Activated naive CD4-positive, alpha-beta T cell treated with anti-CD3 and anti-CD28 coated beads, Interleukin-2, amount 50 U/mL, for 24 hours (primary cell): ENCODE results near the gene PRKAR2A.
A peak's percentile ranks its signal among the peaks of the same experiment; 100 is the strongest.
"Not testable (repeated sequence)": the region's sequence is repeated elsewhere in the genome, so short reads cannot be mapped to it uniquely, and the experiment has no call there.

ENCODE experiments used
- H3K27ac Mint-ChIP-seq: one replicate; pipeline ENCODE4 v1.8.0; 2021; ENCODE audit warnings: mild to moderate bottlenecking, mixed read lengths
- H3K27me3 Mint-ChIP-seq: one replicate; pipeline ENCODE4 v1.8.0; 2021; ENCODE audit warnings: mixed read lengths
- H3K36me3 Mint-ChIP-seq: one replicate; pipeline ENCODE4 v1.8.0; 2021; ENCODE audit warnings: mixed read lengths
- H3K4me1 Mint-ChIP-seq: one replicate; pipeline ENCODE4 v1.8.0; 2021; ENCODE audit warnings: mixed read lengths
- H3K4me3 Mint-ChIP-seq: one replicate; pipeline ENCODE4 v1.8.0; 2021; ENCODE audit warnings: mild to moderate bottlenecking, mixed read lengths
- H3K9me3 Mint-ChIP-seq: one replicate; pipeline ENCODE4 v1.8.0; 2021; ENCODE audit warnings: mixed read lengths

PRKAR2A gene

DNA sequence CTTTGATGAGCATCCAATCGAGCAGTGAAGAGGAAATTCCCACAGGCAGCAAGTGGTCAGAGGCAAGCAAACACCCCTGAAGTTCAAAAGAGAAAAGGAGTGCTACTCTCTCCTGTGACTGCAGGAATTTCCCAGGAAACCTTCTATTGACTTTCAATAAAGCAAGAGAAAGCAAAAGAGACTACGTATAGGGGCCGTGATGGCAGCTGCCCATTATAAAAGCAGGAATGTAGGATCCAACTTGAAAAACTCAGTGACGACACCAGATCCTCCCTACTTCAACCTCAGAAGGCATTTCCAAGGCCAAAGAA, 77.5 kb downstream of the PRKAR2A start:
- Mint-ChIP-seq H3K4me1 (no peaks in the 10 kb centered on the region), H3K27me3 (no peaks in the 10 kb centered on the region), H3K27ac (no peak overlapping the region), H3K4me3 (no peak overlapping the region), H3K36me3 (peaks cover 12% of the 10 kb centered on the region), H3K9me3 (no peaks in the 10 kb centered on the region)

DNA sequence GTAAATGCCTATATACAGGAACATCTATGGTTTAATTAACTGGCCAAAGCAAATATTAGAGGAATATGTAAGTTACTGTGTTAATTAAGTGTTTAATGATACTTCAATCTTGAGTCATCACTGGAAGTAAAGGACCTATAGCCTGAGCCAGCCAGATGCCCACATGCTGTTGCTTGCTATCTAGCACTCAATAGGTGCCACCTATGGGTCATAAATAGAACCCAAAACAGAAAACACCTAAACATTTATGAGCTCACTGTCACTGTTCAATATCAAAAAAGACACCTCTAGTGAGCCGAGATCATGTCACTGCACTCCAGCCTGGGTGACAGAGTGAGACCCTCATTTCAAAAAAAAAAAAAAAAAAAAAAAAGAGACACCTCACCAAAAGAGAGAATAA, 82.3 kb downstream of the PRKAR2A start:
- Mint-ChIP-seq H3K4me3 (no peak overlapping the region), H3K36me3 (peaks cover 12% of the 10 kb centered on the region), H3K4me1 (no peaks in the 10 kb centered on the region), H3K9me3 (no peaks in the 10 kb centered on the region), H3K27ac (peak overlapping the region; percentile 31), H3K27me3 (no peaks in the 10 kb centered on the region)

DNA sequence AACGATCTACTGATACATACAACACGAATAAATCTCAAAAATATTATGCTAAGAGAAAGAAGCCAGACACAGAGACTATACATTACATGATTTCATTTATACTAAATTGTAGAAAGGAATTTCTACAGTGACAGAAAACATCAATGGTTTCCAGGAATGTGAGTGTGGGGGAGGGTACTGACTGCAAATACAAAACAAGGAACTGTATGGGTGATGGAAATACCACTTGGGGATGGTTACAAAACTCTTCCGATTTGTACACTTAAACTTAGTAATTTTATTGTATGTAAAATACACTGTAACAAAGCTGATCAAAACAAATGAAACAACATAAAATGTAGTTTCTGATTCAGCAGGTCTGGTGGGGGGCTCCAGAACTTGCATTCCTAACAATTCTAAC, 84.9 kb downstream of the PRKAR2A start:
- no peak overlapping the region for H3K27ac Mint-ChIP-seq
- H3K4me3 Mint-ChIP-seq, result no peak overlapping the region
- no peaks in the 10 kb centered on the region for H3K4me1 Mint-ChIP-seq
- peaks cover 16% of the 10 kb centered on the region for H3K36me3 Mint-ChIP-seq
- H3K9me3 Mint-ChIP-seq, result no peaks in the 10 kb centered on the region
- no peaks in the 10 kb centered on the region for H3K27me3 Mint-ChIP-seq

DNA sequence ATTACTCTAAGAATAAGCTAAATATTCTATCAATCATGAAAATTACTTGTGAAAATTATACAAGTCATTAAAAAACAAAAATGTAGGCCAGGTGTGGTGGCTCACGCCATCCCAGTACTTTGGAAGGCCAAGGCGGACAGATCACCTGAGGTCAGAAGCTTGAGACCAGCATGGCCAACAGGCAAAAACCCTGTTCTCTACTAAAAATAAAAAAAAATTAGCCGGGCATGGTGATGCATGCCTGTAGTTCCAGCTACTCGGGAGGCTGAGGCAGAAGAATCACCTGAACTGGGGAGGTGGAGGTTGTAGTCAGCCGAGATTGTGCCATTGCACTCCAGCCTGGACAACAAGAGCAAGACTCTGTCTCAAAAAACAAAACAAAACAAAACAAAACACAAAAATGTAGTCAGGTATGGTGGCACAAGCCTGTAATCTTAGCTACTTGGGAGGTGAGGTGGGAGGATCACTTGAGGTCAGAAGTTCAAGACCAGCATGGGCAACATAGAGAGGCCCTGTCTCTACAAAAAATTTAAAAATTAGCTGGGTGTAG, 87.6 kb downstream of the PRKAR2A start:
- H3K36me3 Mint-ChIP-seq, result peaks cover 14% of the 10 kb centered on the region
- H3K9me3 Mint-ChIP-seq, H3K4me3 Mint-ChIP-seq, H3K27ac Mint-ChIP-seq, H3K4me1 Mint-ChIP-seq, H3K27me3 Mint-ChIP-seq: not testable (repeated sequence)

DNA sequence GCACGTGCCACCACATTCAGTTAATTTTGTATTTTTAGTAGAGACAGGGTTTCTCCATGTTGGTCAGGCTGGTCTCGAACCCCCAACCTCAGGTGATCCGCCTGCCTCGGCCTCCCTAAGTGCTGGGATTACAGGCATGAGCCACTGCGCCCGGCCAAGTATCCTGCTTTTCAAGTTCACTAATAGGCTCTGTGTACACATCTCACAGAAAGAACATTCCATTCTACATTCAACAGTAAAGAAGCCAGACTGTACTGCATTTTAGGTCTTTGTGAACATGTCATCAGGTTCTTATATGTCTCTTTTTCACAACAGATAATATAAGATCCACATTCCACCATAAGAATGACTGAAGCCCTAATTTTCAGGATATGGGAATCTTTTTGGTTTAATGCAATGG, 88.1 kb downstream of the PRKAR2A start:
- H3K4me1 Mint-ChIP-seq, H3K4me3 Mint-ChIP-seq, H3K27me3 Mint-ChIP-seq, H3K9me3 Mint-ChIP-seq, H3K27ac Mint-ChIP-seq: not testable (repeated sequence)
- peaks cover 11% of the 10 kb centered on the region for H3K36me3 Mint-ChIP-seq

DNA sequence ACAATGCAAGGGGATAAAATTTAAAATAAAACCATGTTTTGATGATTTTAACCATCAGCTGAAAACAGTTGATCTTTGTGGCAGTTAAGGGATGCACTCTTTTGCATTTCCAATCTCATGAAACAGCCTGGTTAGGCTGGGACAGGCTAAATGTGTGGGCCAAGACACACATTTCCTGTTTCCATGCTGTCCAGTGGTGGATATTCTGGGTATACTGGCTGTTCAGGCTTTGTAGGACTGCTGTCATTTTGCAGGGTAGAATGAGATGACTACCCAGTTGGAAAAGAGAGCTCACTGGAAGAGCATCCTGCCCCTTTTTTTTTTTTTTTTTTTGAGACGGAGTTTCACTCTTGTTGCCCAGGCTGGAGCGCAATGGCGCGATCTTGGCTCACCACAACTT, 88.6 kb downstream of the PRKAR2A start:
- Mint-ChIP-seq H3K4me1 (no peaks in the 10 kb centered on the region), H3K4me3 (no peak overlapping the region), H3K27me3 (no peaks in the 10 kb centered on the region), H3K9me3 (no peaks in the 10 kb centered on the region), H3K36me3 (peaks cover 9% of the 10 kb centered on the region), H3K27ac (no peak overlapping the region)

DNA sequence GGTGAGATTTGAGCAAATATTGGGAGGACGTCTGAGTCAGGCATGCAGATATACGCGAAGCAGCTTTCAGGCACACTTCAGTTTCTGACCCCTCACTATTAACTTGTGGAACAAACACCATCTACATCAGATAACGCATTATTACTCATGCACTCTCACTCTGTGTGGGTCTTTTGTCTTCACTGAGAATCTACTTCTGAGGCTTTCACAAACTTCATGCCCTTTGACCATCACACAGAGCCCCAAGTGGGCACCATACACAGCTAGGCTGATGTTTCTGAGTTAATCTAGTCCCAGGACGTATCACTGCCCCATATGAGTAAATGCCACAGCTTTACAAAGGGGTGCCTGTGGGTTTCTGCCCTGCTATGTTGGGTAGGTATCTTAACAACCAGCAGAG, 91.0 kb downstream of the PRKAR2A start:
- Mint-ChIP-seq H3K27me3 (no peaks in the 10 kb centered on the region), H3K9me3 (no peaks in the 10 kb centered on the region), H3K36me3 (peaks cover 11% of the 10 kb centered on the region), H3K4me1 (no peaks in the 10 kb centered on the region), H3K4me3 (no peak overlapping the region), H3K27ac (no peak overlapping the region)

DNA sequence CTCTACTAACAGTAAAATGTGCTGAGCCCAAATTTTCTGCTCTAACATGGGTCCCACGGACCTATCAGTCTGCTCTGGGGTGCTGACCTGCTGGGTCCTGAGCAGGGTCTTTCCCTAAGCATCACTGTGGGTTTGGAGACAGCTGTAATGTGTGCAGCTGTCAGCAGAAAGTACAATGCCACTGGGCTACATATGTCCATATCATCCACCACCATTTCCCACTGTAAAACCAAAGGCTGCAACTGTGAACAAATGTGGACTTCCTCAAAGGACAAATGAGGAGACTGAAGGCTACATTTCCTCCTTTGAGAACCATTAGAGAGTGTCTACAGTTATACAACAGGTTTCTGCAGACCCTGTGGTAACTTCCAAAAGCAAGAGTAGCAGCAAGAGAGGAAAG, 96.8 kb downstream of the PRKAR2A start:
- H3K27me3 Mint-ChIP-seq, result no peaks in the 10 kb centered on the region
- H3K9me3 Mint-ChIP-seq, result no peaks in the 10 kb centered on the region
- H3K27ac Mint-ChIP-seq, result no peak overlapping the region
- peaks cover 7% of the 10 kb centered on the region for H3K36me3 Mint-ChIP-seq
- H3K4me3 Mint-ChIP-seq, result no peak overlapping the region
- H3K4me1 Mint-ChIP-seq, result no peaks in the 10 kb centered on the region

DNA sequence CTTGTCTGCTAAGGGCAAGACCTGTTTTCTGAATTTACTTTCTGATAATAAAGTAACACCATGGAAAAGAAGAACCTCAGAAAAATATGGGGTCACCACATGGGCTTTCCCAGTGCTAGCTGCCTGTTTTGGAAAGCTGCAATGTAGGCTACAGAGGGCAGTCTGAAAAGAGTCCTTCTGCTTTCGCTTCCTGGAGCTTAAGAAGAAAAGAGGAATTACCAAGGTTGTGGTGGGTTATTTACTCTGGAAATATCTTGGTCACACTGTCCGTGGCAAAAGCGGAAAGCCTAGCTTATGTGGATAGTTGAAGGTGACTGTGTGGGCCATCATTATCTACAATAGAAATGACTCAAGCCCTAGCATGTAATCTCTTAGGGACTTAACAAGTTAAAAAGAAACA, 98.9 kb downstream of the PRKAR2A start:
- Mint-ChIP-seq H3K36me3 (peaks cover 8% of the 10 kb centered on the region), H3K27ac (no peak overlapping the region), H3K27me3 (no peaks in the 10 kb centered on the region), H3K4me1 (no peaks in the 10 kb centered on the region), H3K4me3 (no peak overlapping the region), H3K9me3 (no peaks in the 10 kb centered on the region)

DNA sequence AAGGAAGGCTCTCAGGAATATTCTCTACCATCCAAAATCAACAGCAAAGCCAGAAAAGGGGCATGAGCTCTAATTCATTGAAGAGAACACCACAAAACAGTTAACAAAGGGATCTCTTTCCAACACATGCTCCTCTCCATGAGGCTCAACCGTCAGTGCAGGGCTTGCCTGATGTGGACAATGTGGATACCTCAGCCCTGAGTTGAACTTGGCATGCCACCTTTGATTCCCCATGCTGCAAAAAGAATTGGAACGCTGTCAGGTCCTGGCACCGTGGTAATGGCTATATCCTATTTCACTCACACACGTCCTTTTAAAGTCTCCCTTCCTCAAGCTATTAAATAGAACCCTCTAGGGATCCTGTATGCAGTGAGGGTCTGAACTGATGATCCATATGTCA, 100.0 kb downstream of the PRKAR2A start:
- H3K9me3 Mint-ChIP-seq, result no peaks in the 10 kb centered on the region
- H3K36me3 Mint-ChIP-seq, result peaks cover 6% of the 10 kb centered on the region
- no peak overlapping the region for H3K4me3 Mint-ChIP-seq
- H3K4me1 Mint-ChIP-seq, result no peaks in the 10 kb centered on the region
- H3K27me3 Mint-ChIP-seq, result no peaks in the 10 kb centered on the region
- H3K27ac Mint-ChIP-seq, result no peak overlapping the region

DNA sequence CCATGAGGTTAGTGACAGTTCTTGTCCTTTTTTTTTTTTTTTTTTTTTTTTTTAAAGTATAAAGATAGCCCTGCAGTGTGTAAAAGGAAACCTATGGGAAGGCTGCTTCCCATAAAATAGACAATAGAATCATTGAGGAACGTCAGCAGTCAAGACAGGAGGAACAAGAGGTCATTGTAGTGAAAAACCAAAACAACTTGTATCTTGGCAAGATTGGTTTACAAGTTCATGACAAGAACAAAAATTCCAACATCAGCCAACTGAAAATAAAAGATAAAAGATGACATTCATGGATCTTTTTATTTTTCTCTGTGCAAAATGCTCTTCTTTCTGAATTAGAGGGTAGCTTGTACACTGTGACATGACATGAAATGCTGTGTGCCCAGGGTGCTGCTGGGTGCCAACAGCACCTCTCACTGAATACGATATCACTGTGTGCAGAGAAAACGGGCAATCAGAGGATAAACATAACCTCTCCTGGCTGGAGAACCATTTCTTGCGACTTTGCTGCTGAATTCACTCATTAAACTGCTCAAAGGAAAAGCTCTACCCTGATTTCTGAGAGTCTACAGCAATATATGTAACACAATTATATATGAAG, 100.6 kb downstream of the PRKAR2A start:
- H3K27me3 Mint-ChIP-seq, result no peaks in the 10 kb centered on the region
- H3K4me3 Mint-ChIP-seq, result no peak overlapping the region
- no peaks in the 10 kb centered on the region for H3K9me3 Mint-ChIP-seq
- peaks cover 6% of the 10 kb centered on the region for H3K36me3 Mint-ChIP-seq
- no peak overlapping the region for H3K27ac Mint-ChIP-seq
- H3K4me1 Mint-ChIP-seq, result no peaks in the 10 kb centered on the region

DNA sequence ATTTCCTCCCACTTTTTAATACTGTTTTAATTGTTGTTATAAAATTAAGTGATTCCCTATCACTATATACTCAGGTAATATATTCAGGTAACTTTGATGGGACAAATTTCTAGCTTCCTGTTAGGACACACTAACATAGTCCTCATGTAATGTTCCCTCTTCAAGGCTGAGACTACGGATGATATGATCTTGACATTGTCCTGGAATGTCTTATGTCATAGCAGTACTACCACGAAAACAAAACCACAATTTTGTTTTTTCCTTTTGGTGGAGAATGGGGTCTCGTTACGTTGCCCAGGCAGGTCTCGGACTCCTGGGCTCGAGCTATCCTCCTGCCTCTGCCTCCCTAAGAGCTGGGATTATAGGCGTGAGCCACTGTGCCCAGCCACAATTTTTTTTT, 103.9 kb downstream of the PRKAR2A start:
- Mint-ChIP-seq H3K9me3 (no peaks in the 10 kb centered on the region), H3K27me3 (no peaks in the 10 kb centered on the region), H3K4me1 (no peaks in the 10 kb centered on the region), H3K36me3 (peaks cover 4% of the 10 kb centered on the region), H3K27ac (no peak overlapping the region), H3K4me3 (no peak overlapping the region)

DNA sequence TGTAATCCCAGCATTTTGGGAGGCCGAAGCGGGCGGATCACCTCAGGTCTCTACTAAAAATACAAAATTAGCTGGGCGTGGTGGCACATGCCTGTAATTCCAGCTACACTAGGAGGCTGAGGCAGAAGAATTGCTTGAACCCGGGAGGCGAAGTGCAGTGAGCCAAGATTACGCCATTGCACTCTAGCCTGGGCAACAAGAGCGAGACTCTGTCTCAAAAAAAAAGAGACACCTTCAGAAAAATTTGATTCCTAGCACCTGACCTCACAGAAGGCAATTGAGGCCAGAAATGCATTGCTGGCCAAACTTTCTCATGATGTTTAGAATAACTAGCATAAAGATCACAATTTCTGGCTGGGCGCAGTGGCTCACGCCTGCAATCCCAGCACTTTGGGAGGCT, 106.4 kb downstream of the PRKAR2A start:
- not testable (repeated sequence) for H3K27ac Mint-ChIP-seq, H3K4me1 Mint-ChIP-seq, H3K9me3 Mint-ChIP-seq, H3K36me3 Mint-ChIP-seq, H3K4me3 Mint-ChIP-seq, H3K27me3 Mint-ChIP-seq

DNA sequence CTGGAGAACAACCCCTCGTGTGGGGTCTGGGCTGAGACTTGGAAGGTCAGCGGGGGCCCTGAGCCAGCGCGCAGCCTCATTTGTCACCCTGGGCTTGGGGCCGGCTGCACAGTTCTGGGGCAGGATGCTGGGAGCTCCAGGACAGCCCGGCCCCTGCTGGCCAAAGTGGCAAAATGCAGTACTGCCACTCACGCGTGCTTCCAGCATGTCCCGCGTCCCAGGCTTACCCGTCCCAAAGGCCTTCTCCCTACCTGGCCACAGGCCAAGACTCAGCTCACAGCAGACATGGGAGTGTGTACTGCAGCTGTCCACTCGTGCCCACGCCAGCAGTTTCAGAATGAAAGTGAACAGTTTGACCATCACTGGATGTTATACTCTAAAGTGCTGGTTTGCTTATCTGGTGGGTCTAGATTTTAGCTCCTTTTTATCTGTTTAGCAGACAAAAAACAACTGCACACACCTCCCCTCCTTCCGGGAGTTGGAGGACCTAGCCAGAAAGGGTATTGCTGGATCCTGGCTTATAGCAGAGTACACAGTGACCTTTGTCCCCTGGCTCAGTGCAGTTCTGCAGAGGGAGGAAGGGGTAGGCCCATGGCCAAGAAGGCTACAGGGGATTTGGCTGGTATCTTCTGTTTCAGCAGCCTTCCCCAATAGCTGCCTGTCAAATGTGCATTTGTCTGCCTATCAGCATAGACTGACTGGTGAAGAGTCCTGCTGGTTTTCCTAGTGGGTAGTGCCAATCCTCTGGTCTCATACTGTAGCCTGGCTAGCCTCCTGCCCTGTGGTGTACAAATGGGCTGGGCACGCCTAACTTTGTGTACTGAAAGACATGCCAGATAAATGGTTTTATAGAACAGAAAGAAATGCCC, 107.5 kb downstream of the PRKAR2A start:
- no peaks in the 10 kb centered on the region for H3K27me3 Mint-ChIP-seq
- no peak overlapping the region for H3K4me3 Mint-ChIP-seq
- no peaks in the 10 kb centered on the region for H3K36me3 Mint-ChIP-seq
- H3K9me3 Mint-ChIP-seq, result no peaks in the 10 kb centered on the region
- H3K27ac Mint-ChIP-seq, result no peak overlapping the region
- no peaks in the 10 kb centered on the region for H3K4me1 Mint-ChIP-seq

DNA sequence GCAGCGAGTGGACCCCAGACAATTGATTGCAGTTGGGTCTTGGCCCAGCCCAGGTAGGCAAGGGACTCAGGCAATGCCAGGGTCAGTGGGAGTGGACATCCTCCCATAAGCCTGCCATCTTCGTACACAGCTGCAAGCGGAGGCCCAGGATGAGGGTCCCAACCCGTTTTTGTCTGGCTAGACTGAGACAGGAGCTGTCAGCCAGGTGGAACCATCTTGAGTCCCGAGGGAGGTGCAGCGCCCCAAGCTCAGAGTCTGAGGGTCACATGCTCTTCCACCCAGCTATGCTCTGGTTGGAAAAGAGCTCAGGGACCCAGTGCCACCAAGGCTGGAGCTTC, 108.1 kb downstream of the PRKAR2A start:
- Mint-ChIP-seq H3K36me3 (no peaks in the 10 kb centered on the region), H3K27ac (no peak overlapping the region), H3K9me3 (no peaks in the 10 kb centered on the region), H3K4me3 (no peak overlapping the region), H3K27me3 (no peaks in the 10 kb centered on the region), H3K4me1 (no peaks in the 10 kb centered on the region)

DNA sequence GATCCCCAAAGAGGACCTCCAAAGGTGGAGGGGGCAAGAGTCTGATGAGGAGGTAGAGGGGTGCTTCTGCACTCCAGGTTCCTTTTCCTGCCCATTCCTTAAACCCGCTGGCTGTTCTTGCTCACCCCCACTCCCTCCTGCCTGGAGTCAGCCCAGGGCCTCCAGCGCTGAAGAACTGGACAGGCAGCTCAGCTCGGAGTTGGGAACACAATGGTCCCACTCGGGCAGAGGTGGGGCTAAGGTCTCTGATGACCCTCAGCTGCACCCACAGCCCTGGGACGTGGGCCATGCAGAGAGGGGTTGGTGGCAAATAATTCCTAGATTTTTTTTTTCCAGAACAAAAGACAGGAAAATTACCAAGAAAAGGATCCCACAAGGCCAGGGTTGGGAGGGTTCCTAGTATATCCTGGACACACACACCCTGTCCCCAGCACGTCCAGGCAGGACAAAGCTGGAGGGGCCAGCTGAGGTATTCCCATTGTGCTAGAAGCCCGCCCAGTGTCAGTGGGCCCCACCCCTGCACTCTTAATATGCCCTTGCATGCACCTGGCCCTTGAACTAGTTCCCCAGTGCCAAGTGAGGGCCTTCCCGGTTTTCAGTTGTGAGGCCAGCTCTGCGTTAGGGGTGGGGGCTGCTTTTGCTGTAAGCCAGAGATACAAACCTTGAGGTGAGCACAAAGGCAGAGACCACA, 108.6 kb downstream of the PRKAR2A start:
- H3K27me3 Mint-ChIP-seq, result no peaks in the 10 kb centered on the region
- no peak overlapping the region for H3K4me3 Mint-ChIP-seq
- H3K4me1 Mint-ChIP-seq, result no peaks in the 10 kb centered on the region
- H3K27ac Mint-ChIP-seq, result no peak overlapping the region
- no peaks in the 10 kb centered on the region for H3K36me3 Mint-ChIP-seq
- H3K9me3 Mint-ChIP-seq, result no peaks in the 10 kb centered on the region
